Uterus (tissue), 2 donors: Measurements from ENCODE around the gene EMP3.

Experiments used
- CTCF ChIP-seq, 4 experiments: fragments of 200-600 bp in 2 of 4; fragments of 450-650 bp in 2 of 4; sonication (generic) in 2 of 4; IDR thresholded peaks; one replicate each; pipeline ENCODE4 v1.5.1; 2016 to 2019; ENCODE audit warnings: antibody characterized with exemption in 4 of 4, mild to moderate bottlenecking in 2 of 4, moderate library complexity in 1 of 4
- POLR2A ChIP-seq, 2 donors: fragments of 450-650 bp; IDR thresholded peaks; one replicate each; pipeline ENCODE4 v1.6.1; 2016; ENCODE audit warnings: antibody characterized with exemption in 2 of 2, mild to moderate bottlenecking in 1 of 2, moderate library complexity in 1 of 2

GRCh38 chr19:48373567-48373966, 48.2 kb downstream of the EMP3 start:
- TF ChIP-seq CTCF (IDR thresholded peaks at IDR 0.05), result no peak
- TF ChIP-seq POLR2A (IDR thresholded peaks at IDR 0.05), result no peak
